CD14-positive monocyte (primary cell): ENCODE measurements around the gene SPINT1. TPM values are rescaled to one million over a fixed set of nuclear protein-coding genes. Genes with fewer than 3 reads are reported as not detected.

Experiments
- DNase-seq, 3 donors: peaks; one replicate each; pipeline ENCODE4 v3.0.0-alpha.2; 2011 to 2022
- H2AFZ ChIP-seq: 2 replicates; pipeline ENCODE4 v1.6.0; 2012; ENCODE audit warnings: mild to moderate bottlenecking, low read depth, low read length, inconsistent platforms; ENCODE audit not compliant: insufficient read depth, poor library complexity, severe bottlenecking
- H3K27ac ChIP-seq, 2 donors: 1 replicate in 1 of 2; 2 replicates in 1 of 2; pipeline ENCODE4 v1.5.1; 2012 to 2013; ENCODE audit warnings: low read length in 2 of 2, control low read depth in 1 of 2, inconsistent platforms in 1 of 2, low read depth in 1 of 2, mild to moderate bottlenecking in 1 of 2
- H3K27me3 ChIP-seq, 2 donors: one replicate each; pipeline versions ENCODE4 v1.6.0 to v1.6.1; 2011 to 2013; ENCODE audit warnings: low read length in 2 of 2; ENCODE audit not compliant: control insufficient read depth in 2 of 2, insufficient read depth in 2 of 2
- H3K36me3 ChIP-seq, 2 donors: replicated peaks in 1 of 2; 1 replicate in 1 of 2; 2 replicates in 1 of 2; pipeline versions ENCODE4 v1.5.1 to v1.6.1; 2012 to 2013; ENCODE audit warnings: low read length in 2 of 2, control low read depth in 1 of 2, inconsistent platforms in 1 of 2, mild to moderate bottlenecking in 1 of 2; ENCODE audit not compliant: insufficient read depth in 2 of 2, control insufficient read depth in 1 of 2
- H3K4me1 ChIP-seq, 2 donors: 1 replicate in 1 of 2; 2 replicates in 1 of 2; pipeline versions ENCODE4 v1.5.1 to v1.6.1; 2012 to 2013; ENCODE audit warnings: low read length in 2 of 2, control low read depth in 1 of 2, inconsistent platforms in 1 of 2, mild to moderate bottlenecking in 1 of 2, moderate library complexity in 1 of 2; ENCODE audit not compliant: insufficient read depth in 2 of 2, control insufficient read depth in 1 of 2
- H3K4me2 ChIP-seq: replicated peaks from 2 replicates; pipeline ENCODE3; 2012; ENCODE audit warnings: low read length, moderate library complexity, mild to moderate bottlenecking; ENCODE audit not compliant: poor library complexity, severe bottlenecking; ENCODE audit errors: extremely low read depth
- H3K4me3 ChIP-seq, 3 experiments: fragments of 200-600 bp in 1 of 3; sonication (generic) in 1 of 3; replicated peaks in 1 of 3; 1 replicate in 2 of 3; 2 replicates in 1 of 3; pipeline ENCODE4 v1.5.1; 2011 to 2013; ENCODE audit warnings: low read length in 3 of 3, mild to moderate bottlenecking in 3 of 3, control low read depth in 2 of 3, low read depth in 2 of 3, inconsistent platforms in 1 of 3, moderate library complexity in 1 of 3
- H3K79me2 ChIP-seq: 2 replicates; pipeline ENCODE4 v1.6.0; 2012; ENCODE audit warnings: mild to moderate bottlenecking, control low read depth, inconsistent platforms, low read length, moderate library complexity; ENCODE audit not compliant: insufficient read depth
- H3K9ac ChIP-seq: 2 replicates; pipeline ENCODE4 v1.6.0; 2017; ENCODE audit warnings: low read length, mild to moderate bottlenecking; ENCODE audit not compliant: insufficient read depth, poor library complexity, severe bottlenecking
- H3K9me3 ChIP-seq, 2 donors: replicated peaks in 1 of 2; 1 replicate in 1 of 2; 2 replicates in 1 of 2; pipeline versions ENCODE4 v1.5.1 to v1.6.1; 2012 to 2013; ENCODE audit warnings: low read length in 2 of 2, control low read depth in 1 of 2; ENCODE audit not compliant: control insufficient read depth in 1 of 2, insufficient read depth in 1 of 2
- H4K20me1 ChIP-seq: 2 replicates; pipeline ENCODE4 v1.6.0; 2012; ENCODE audit warnings: mild to moderate bottlenecking, low read length, control low read depth, moderate library complexity; ENCODE audit not compliant: insufficient read depth
- H3K27ac Mint-ChIP-seq, 7 donors: one replicate each; pipeline ENCODE4 v1.8.0; 2020; ENCODE audit warnings: mild to moderate bottlenecking in 7 of 7, mixed read lengths in 7 of 7, moderate library complexity in 6 of 7, inconsistent platforms in 2 of 7
- H3K27me3 Mint-ChIP-seq, 3 donors: one replicate each; pipeline ENCODE4 v1.8.0; 2021 to 2022; ENCODE audit warnings: low read depth in 3 of 3, mild to moderate bottlenecking in 3 of 3, mixed read lengths in 3 of 3, moderate library complexity in 3 of 3, inconsistent platforms in 1 of 3
- H3K36me3 Mint-ChIP-seq, 2 donors: one replicate each; pipeline ENCODE4 v1.8.0; 2020; ENCODE audit warnings: mixed read lengths in 2 of 2, inconsistent platforms in 1 of 2, mild to moderate bottlenecking in 1 of 2
- H3K4me1 Mint-ChIP-seq: one replicate; pipeline ENCODE4 v1.8.0; 2020; ENCODE audit warnings: mild to moderate bottlenecking, mixed read lengths
- H3K4me3 Mint-ChIP-seq, 2 donors: one replicate each; pipeline ENCODE4 v1.8.0; 2020; ENCODE audit warnings: mild to moderate bottlenecking in 2 of 2, mixed read lengths in 2 of 2, moderate library complexity in 1 of 2
- H3K9me3 Mint-ChIP-seq, 7 donors: one replicate each; pipeline ENCODE4 v1.8.0; 2020 to 2022; ENCODE audit warnings: mixed read lengths in 7 of 7, mild to moderate bottlenecking in 6 of 7, moderate library complexity in 6 of 7, inconsistent platforms in 2 of 7
- CTCF ChIP-seq: fragments of 200-600 bp; IDR thresholded peaks from one replicate; pipeline ENCODE4 v1.8.0; 2022; ENCODE audit warnings: antibody characterized with exemption, mild to moderate bottlenecking
- WGBS: methylation state at CpG from one replicate; pipeline ENCODE4 v1.1.5; 2013; ENCODE audit warnings: missing lambda C conversion rate; ENCODE audit not compliant: insufficient coverage; 5-methylcytosine and 5-hydroxymethylcytosine counted together
- intact Hi-C, 2 donors: fragments of 100-400 bp; cut with micrococcal nuclease; formaldehyde crosslinking; loops; one replicate each; pipeline versions ENCODE4 v1.15.0 to v1.15.1; 2023
- polyA plus RNA-seq, 3 donors: library from polyadenylated mRNA; depleted of rRNA in 1 of 3; unstranded in 2 of 3; stranded (reverse) in 1 of 3; fragments of 300-500 nt in 2 of 3; fragments of >200 nt in 1 of 3; fragmentation: Illumina TruSeq in 2 of 3; gene quantifications; 1 replicate in 2 of 3; 2 replicates in 1 of 3; pipeline ENCODE4 v1.2.3, GENCODE V29; 2012 to 2021

Gene SPINT1
- polyA plus RNA-seq, 3 donors: 17.1 to 46.5 (median 21.5) TPM

GRCh38 chr15:40836020-40836419 lies 7.8 kb upstream of the SPINT1 start:
- Histone ChIP-seq H3K36me3 (no peaks in the 10 kb centered on the region), H3K27ac (no peak overlapping the region), H3K79me2 (no peaks in the 10 kb centered on the region), H3K9me3 (no peaks in the 10 kb centered on the region), H3K4me3 (no peak overlapping the region), H3K9ac (no peak overlapping the region), H2AFZ (no peak overlapping the region), H4K20me1 (no peaks in the 10 kb centered on the region), H3K27me3 (no peaks in the 10 kb centered on the region), H3K4me1 (no peaks in the 10 kb centered on the region), H3K4me2 (no peak overlapping the region)
- DNase-seq: no peak
- H3K4me3 Mint-ChIP-seq: no peak overlapping the region
- H3K9me3 Mint-ChIP-seq: peaks cover 0 to 3% (median 0%) of the 10 kb centered on the region in 7 donors
- no peaks in the 10 kb centered on the region for H3K36me3 Mint-ChIP-seq
- TF ChIP-seq CTCF: no peak
- intact Hi-C loops: no loop called here
- no CpG with 5 or more reads among the region's 1 CpG for WGBS
- no peaks in the 10 kb centered on the region for H3K4me1 Mint-ChIP-seq
- peaks cover 0 to 4% (median 3%) of the 10 kb centered on the region in 3 donors for H3K27me3 Mint-ChIP-seq
- H3K27ac Mint-ChIP-seq: peak overlapping the region in 1 of 7 donors; percentile 9

- Mint-ChIP-seq H3K36me3 (peaks cover 0 to 3% of the 10 kb centered on the region in 2 donors), H3K27ac (no peak overlapping the region), H3K4me1 (peaks cover 4% of the 10 kb centered on the region), H3K4me3 (no peak overlapping the region), H3K27me3 (peaks cover 8 to 22% (median 12%) of the 10 kb centered on the region in 3 donors), H3K9me3 (peaks cover 0 to 5% (median 2%) of the 10 kb centered on the region in 7 donors)
- Histone ChIP-seq H3K4me1 (peaks cover 0 to 3% of the 10 kb centered on the region in 2 donors), H3K36me3 (no peaks in the 10 kb centered on the region), H2AFZ (no peak overlapping the region), H3K27ac (no peak overlapping the region), H3K9ac (no peak overlapping the region), H3K4me2 (no peak overlapping the region), H3K4me3 (no peak overlapping the region), H3K27me3 (peaks cover 6 to 17% of the 10 kb centered on the region in 2 donors), H3K79me2 (no peaks in the 10 kb centered on the region), H4K20me1 (no peaks in the 10 kb centered on the region), H3K9me3 (peaks cover 0 to 2% of the 10 kb centered on the region in 2 donors)
- WGBS: no CpG with 5 or more reads among the region's 5 CpGs
- intact Hi-C loops: no loop called here
- DNase-seq: no peak
- TF ChIP-seq CTCF: no peak
Observed at GRCh38 chr15:40838756-40839155, 5.1 kb upstream of the SPINT1 start.
